NCI-H2171 treated with DMSO at 0.1 percent for 48 hours (cell line): ENCODE data around the gene NTNG1.

Experiments used
- DNase-seq: peaks from one replicate; lab custom pipeline; 2025; lab: John Stamatoyannopoulos, UW

The NTNG1 gene

DNA sequence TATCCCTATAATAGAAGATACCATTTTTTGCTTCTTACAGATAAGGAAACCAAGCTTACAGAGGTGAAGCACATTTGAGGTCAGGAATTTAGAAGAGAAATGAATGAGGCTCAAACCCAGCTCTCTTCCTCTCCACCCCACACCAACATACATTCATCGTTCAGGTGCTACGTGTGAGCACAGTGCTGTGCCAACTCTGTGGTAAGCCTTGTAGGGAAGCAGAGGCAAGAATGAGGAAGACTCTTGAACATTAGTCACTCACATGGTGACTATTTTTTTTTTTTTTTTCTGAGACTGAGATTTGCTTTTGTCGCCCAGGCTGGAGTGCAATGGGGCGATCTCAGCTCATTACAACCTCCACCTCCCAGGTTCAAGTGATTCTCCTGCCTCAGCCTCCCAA is 314.0 kb downstream of the NTNG1 start:
- DNase-seq, result no peak

DNA sequence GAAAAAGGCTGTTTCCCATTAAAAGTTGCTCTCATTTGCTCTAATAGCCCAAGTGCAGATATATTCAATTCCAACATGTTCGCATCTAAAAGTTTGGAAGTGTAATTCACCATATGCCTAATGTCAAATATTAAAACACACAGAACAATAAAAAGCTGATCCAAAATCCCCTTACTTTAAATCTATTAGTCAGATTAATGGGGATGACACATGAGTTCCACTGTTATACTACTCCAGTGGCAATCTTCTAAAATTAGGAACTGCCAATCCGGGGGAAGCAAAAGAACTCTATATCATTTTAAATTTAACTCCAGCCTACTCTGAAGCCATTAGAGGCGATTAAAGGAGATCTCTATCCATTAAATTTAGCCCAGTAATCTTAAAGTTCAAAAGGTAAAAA is 317.1 kb downstream of the NTNG1 start:
- DNase-seq, result no peak

DNA sequence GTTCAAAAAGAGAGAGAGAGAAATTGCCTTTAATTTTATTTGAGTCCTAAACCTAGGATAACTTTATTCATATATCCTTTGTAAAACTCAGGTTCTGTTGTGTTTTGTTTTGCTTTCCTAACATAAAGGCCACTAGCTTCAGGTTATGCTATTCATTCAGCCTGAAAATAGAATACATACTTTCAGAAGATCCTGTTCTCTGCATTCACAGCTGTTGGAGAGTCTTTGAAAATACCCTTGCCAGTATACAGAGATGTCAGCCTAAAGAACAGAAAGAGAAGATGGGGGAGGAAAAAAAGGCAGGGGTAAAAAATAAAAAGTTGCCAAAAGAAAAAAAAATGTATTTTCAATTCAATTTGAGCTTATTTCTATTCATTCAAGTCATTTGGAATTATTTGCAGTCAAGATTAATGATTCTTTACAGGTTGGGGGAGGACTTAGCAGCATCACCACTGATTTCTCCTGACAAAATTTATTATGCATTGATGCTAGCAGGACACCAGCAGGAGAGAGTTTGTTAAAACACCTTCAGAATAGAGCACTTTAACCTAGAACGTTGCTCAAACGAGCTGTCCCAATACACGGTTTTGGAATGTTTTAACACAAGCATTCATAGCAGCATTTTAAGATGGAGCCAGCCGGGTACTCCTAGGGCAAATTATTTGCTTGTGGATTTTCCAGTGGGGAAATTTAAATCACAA is 318.5 kb downstream of the NTNG1 start:
- no peak for DNase-seq

DNA sequence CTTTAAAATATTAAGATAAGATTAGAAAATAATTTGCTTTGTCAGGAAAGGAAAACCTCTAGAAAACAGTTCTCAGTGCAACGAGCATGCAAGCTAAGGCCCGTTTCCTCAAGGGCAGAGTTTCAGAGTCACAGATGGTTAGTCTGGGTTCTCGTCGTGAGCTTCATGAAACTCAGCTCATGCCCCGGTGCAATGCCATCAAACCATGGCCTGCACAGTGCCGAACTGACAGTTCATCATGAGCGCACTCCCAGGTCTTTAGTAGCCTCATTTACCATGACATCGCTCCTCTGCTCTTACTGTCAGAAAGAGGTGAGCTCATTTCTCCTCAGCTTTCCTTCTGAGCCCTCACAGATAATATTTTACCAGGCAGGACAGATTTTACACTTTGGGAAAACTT is 319.2 kb downstream of the NTNG1 start:
- DNase-seq, result no peak

DNA sequence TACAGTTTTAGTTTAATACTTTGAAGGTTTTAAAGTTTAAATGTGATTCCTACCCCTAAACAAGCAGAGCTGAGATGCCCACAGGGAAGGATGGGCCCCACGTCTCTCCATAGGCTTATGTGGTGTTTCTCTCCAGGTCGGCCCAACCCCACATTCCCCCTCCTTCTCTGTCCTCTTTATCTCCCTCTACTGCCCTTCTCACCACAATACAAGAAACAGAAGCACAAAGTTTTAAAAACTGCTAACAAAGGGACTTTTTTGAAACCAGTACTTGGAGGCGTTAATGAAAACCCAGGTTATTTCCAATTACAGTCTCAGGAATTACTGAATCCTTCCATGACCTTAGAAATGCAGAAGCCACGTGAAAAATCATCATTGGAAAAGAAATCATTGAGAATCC is 324.0 kb downstream of the NTNG1 start:
- DNase-seq, result no peak

DNA sequence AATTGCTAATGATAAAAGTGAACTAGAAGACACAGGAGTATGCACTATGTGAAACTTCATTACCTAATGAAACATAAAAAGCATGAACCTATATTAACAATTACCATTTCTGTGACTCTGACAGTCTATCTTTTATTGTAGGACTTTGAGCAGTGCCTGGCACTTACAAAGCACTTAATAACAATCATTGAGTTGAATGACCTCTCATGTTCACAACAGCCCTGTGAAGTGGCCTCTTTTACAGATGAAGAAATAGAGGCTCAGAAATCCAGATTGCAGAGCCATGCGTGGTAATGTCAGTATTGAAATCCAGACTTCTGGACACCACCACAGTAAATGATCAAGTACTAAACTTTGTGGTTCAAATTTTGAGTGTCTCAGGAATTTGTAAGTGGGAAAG is 326.4 kb downstream of the NTNG1 start:
- no peak for DNase-seq

DNA sequence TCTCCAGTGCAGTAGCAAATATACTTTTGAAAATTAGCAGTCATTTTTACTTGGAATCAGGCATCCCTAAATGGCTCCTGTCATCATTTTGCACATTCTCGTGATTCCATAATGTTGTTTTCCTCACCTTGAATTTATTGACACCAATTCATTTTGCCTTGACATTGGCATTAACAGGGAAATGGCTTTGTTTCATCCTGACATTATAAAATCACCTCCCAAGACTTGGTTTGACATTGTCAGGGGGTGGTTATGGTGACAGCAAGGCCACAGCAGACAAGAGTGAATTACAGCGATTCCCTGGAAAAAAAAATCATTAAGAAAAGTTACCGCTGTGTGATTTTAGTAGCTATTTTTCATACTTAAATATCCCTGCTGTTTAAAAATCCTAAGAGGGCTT is 327.0 kb downstream of the NTNG1 start:
- DNase-seq, result no peak

DNA sequence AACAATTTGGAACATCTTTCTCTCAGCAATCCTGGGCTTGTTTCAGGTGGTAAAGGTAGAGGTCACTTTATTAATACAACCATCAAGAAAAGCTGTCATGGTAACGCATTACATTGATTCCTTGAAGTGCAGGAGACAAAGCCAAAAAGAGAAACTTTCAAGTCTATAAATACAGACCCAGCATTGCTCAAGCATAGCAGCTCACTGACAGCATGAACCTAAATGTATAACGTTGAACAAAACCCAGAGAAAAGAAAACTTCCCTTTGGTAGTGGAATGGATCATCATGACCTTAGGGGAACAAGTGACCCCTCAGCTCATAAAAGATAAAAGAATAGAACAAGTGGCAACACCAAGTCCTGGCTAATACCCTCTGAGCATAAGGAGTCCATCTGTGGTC is 332.2 kb downstream of the NTNG1 start:
- DNase-seq, result no peak

DNA sequence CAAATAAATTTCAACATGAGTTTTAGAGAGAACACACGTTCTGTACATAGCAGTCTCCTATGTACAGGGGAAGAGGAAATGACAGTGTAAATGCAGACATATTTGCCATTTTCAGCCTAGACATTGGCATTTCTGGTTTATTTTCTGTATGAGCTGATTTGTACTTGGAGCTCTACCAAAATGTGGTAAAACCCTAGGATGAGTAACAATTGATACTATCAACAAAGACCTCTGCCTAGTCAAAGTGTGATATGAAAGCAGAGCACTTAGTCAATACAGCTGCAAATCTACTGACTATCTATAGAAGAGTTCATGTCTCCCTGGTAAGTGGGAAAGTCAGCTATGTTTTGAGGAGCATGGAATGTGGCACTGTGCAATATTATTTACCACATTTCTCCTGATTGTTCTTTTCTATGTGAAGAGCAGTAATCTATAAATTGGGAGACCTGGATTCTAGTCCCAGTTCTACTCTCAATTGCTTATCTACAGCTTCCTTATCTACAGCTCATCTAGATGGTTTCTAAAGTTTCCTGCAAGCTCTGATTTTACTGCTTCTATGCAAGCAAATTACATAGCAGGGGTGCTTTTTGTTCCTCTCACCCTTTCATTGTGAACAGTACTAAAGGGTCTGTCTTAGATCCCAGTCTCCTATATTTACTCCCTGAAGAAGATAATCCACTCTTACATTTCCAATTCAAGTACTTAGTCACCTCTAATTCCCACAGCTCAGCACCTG is 334.2 kb downstream of the NTNG1 start:
- no peak for DNase-seq

DNA sequence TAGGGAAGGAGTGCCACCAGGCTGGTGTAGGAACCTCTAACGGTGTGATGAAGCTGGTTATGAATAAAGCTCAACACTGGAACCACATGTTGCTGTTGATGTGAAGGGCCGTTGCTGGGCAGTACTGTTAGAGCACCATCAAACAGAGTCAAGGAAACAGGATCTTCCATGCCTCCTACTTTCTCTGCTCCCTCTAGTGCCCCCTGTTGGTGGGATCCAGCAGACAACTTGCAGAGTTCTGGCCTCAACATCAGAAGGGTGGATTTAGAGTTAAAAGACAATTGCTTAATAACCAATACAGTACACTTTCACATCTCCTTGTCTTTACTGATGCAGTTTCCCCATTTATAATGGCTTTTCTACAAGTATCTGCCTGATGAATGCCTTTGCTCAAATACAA is 336.4 kb downstream of the NTNG1 start:
- no peak for DNase-seq

DNA sequence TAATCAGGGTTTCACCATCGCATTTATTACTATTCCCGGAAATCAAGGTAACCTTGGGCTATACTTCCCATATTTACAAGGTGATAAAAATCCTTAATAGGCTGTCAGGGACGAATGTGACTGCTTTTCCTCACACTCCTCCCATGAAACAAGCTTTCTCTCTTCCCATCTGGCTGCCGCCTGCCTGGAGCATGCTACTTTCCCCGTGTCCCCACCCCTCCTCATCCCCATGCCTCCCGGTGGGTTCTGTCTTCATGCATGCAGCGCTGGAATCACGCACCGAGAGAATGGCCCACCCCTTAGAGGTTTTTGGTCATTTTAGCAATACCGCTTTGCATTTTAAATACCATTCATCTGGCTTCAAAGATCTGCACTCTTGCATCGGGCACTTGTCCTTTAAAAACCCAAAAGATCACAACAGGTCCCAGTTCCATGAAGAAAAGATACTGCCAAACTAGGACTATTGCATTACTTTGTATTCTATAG is 339.1 kb downstream of the NTNG1 start:
- no peak for DNase-seq

DNA sequence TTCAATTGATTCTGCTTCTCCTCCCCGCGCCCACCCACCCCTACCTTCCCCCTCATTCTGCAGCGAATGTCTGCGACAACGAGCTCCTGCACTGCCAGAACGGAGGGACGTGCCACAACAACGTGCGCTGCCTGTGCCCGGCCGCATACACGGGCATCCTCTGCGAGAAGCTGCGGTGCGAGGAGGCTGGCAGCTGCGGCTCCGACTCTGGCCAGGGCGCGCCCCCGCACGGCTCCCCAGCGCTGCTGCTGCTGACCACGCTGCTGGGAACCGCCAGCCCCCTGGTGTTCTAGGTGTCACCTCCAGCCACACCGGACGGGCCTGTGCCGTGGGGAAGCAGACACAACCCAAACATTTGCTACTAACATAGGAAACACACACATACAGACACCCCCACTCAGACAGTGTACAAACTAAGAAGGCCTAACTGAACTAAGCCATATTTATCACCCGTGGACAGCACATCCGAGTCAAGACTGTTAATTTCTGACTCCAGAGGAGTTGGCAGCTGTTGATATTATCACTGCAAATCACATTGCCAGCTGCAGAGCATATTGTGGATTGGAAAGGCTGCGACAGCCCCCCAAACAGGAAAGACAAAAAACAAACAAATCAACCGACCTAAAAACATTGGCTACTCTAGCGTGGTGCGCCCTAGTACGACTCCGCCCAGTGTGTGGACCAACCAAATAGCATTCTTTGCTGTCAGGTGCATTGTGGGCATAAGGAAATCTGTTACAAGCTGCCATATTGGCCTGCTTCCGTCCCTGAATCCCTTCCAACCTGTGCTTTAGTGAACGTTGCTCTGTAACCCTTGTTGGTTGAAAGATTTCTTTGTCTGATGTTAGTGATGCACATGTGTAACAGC is 339.9 kb downstream of the NTNG1 start:
- peak; percentile 15 for DNase-seq

DNA sequence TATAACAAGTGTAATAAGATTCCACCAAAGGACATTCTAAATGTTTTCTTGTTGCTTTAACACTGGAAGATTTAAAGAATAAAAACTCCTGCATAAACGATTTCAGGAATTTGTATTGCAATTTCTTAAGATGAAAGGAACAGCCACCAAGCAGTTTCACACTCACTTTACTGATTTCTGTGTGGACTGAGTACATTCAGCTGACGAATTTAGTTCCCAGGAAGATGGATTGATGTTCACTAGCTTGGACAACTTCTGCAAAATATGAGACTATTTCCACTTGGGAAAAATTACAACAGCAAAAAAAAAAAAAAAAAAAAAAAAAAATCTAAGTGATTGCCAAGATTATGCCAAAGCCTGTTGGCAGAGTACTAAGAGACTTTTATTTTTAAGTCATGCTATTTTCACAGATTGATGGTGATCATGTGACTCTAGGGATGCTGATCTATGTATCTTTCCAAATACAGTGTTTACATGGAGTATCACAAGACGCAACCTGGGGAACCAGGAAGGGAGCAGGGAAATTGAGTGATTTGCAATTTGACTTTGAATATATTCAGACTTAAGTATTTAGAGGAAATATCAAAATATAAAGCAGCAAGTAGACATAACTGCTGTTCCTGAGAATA is 341.0 kb downstream of the NTNG1 start:
- no peak for DNase-seq

DNA sequence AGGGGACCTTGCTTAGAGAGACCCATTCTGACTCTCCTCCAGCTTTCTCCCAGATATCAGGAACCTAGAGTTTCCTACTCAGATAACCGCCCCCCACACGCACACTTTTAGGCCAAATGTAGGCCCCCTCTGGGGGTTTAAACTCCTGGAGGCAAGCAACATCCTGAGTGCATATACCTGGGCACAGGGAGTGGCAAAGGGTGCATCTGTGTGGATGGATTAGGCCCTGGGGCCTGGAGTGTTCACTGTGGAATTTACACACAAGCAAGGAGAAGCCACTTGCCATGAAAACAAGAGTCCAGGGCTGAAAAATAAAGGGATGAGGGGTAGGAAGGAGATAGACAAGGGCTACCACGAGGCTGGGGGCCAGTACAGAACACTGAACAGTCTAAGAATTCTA is 343.1 kb downstream of the NTNG1 start:
- no peak for DNase-seq

DNA sequence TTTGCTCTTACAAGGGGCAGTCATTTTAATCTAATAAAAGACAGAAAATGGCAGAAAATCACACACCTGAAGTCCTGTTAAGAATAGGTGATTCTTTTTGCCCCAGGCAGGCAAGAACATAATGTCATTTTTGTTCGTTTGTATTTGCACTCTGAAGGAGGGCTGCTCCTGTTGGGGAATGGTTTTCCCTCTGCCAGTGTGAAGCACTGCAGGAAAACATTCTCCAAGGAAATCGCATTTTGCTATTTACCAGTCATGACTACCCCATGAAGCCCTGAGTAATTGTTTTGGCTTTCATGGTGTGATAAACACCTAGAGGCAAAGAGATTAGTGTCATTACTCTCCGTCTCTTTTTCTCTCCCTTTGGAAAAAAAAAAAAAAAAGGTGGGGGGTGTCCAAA is 345.5 kb downstream of the NTNG1 start:
- DNase-seq, result no peak

DNA sequence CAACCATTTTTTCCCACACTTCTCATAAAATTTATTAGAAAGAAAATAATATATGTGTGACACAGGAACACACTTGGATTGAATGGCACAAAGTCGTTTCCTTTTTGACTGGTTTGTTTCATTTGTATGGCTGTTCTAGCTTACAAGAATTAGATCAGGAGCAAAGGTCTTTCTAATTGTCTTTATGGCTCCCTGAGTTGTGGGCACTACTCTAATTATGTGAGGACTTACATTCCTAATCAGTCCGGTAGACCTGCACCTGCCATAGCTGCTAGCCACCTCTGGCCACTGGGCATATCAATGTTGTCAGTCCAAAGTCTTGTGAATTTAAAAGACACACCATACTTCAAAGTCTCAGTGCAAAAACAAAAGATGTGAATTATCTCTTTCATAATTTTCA is 346.7 kb downstream of the NTNG1 start:
- no peak for DNase-seq

DNA sequence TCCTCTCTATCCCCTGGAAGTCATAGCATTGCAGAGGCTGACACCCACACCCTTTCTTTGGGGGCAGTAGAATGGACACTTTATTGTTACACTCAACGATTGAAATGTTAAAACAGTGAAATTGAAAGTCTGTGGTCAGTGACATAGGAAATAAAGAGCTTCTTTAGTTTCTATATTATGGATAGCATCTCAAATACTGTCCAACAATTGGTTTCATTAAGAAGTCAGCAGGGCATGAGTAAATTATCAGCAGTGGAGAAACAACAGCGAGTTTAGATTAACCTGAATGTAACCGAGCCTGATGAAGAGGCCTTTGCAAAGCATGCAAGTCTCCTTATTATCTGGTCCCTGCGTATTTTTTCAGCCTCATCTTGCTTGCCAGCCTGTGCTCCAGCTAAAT is 350.7 kb downstream of the NTNG1 start:
- no peak for DNase-seq

DNA sequence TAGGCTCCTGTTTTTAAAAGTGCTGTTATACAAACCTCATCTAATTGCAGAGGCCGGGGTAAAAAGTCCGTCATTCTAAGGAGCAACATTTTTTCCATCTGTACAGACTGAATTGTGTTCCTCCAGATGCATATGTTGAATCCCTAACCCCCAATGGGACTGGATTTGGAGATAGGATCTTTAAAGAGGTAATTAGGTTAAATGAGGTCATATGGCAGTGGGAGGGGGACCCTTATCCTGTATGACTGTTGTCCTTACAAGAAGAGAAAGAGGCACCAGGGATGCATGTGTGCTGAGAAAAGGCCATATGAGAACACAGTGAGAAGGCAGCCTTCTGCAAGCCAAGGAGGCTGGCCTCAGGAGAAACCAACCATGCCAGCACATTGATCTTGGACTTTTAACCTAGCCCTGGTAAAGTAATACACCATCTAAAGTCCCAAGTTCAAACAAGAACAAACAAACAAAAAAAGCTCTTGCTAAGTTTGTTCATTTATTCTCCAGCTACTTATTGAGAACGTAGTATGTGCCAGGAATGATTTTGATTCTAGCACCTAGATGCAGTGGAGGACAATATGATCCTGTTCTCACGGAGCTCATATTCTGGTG is 352.4 kb downstream of the NTNG1 start:
- peak; percentile 96 for DNase-seq

DNA sequence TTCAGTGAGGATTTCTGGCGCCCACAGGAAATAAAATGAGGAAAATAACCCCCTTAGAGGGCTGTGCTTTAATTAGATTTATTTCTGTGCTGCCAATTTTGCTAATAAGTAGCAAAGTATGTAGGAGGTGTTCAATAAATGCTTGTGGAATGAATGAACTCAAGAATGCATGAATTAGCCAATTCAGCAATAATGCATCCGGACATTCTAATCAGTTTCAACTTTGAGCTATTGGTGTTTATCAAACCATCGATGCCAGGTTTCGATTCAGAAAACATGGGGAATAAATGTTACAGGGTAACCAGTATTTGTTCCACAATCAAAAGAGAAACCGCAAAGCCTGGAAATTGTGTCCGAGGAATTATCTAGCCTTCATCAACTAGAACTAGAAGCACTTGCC is 353.2 kb downstream of the NTNG1 start:
- no peak for DNase-seq

DNA sequence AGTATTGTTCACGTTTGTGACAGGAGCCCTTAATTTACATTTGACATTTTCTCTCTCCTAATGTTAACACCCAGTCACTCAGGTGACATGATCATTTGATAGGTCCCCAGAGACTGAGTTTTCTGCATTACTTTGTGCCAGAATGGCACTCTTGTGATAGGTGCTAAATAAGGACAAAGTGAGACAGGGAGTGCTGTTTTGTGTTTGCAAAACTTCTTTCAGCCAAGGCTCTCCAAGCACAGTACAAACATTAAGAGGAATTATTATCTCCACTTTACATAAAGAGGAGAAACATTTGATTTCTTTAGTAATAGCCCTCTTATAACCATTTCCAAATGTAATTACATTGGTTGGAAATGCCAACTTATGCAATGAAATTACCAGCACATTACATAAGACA is 355.2 kb downstream of the NTNG1 start:
- peak; percentile 84 for DNase-seq

DNA sequence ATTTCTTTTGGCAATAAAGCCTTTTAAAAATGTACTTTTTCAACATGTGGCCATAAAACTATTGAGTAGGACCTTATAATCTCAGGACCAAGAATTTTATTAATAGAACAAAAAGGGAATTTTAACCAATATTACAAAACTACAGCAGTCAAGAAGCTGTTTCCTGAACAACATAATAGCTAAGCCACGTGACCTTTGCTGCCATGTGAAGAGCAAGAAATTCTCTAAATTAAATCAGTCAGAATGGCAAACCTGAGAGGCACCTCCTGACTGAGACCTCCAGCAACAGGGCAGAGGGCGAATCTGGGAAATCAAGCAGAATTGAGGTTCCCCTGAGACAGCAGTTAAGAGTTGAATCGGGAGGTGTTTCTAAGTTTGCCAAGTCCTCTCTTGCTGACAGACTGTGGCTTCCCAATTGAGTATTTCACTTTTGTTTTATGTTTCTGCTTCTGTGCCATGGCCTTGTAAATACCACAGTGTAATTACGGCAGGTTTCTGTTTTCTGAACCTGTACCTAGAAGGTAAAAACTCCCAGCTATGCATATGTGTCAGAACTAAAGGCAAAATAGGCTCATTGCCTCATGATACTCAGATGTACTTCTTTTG is 358.4 kb downstream of the NTNG1 start:
- peak; percentile 21 for DNase-seq
